Esophagus squamous epithelium (tissue), 4 donors: Measurements from ENCODE around the gene PPP3CA.

Experiments used
- POLR2A ChIP-seq, 4 donors: fragments of 450-650 bp; IDR thresholded peaks; one replicate each; pipeline ENCODE4 v1.6.1; 2017; ENCODE audit warnings: antibody characterized with exemption in 4 of 4, mild to moderate bottlenecking in 4 of 4, moderate library complexity in 3 of 4
- TF ChIP-seq, protein P1 (sequence below), 6 experiments: fragments of 450-650 bp in 4 of 6; fragments of 200-600 bp in 2 of 6; sonication (generic) in 2 of 6; IDR thresholded peaks; one replicate each; pipeline ENCODE4 v1.5.1; 2016 to 2019; ENCODE audit warnings: antibody characterized with exemption in 6 of 6, mild to moderate bottlenecking in 4 of 6, moderate library complexity in 4 of 6

- TF ChIP-seq, protein P1, sequence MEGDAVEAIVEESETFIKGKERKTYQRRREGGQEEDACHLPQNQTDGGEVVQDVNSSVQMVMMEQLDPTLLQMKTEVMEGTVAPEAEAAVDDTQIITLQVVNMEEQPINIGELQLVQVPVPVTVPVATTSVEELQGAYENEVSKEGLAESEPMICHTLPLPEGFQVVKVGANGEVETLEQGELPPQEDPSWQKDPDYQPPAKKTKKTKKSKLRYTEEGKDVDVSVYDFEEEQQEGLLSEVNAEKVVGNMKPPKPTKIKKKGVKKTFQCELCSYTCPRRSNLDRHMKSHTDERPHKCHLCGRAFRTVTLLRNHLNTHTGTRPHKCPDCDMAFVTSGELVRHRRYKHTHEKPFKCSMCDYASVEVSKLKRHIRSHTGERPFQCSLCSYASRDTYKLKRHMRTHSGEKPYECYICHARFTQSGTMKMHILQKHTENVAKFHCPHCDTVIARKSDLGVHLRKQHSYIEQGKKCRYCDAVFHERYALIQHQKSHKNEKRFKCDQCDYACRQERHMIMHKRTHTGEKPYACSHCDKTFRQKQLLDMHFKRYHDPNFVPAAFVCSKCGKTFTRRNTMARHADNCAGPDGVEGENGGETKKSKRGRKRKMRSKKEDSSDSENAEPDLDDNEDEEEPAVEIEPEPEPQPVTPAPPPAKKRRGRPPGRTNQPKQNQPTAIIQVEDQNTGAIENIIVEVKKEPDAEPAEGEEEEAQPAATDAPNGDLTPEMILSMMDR (IDR thresholded peaks at IDR 0.05): no peak
- TF ChIP-seq POLR2A (IDR thresholded peaks at IDR 0.05): no peak
Observed at GRCh38 chr4:101039367-101039766, 308.0 kb downstream of the PPP3CA start.
